COLO829 (cell line): ENCODE data around the gene DLGAP3.

Experiments used
- DNase-seq: peaks from one replicate; pipeline ENCODE4 v3.0.0; 2012; ENCODE audit warnings: low spot score

DLGAP3 gene

GRCh38 chr1:34928066-34928696 lies 1.3 kb downstream of the DLGAP3 start:
- DNase-seq = no peak

GRCh38 chr1:34927316-34927715 lies 2.1 kb downstream of the DLGAP3 start:
- DNase-seq = no peak

- no peak for DNase-seq
Measured at GRCh38 chr1:34926894-34927293, 2.6 kb downstream of the DLGAP3 start.

- DNase-seq = no peak
Measured at GRCh38 chr1:34926156-34926555, 3.3 kb downstream of the DLGAP3 start.

- DNase-seq = no peak
Measured at GRCh38 chr1:34925730-34926129, 3.7 kb downstream of the DLGAP3 start.

GRCh38 chr1:34924759-34925555 lies 4.5 kb downstream of the DLGAP3 start:
- DNase-seq = peak; percentile 80

GRCh38 chr1:34923490-34923889 lies 6.0 kb downstream of the DLGAP3 start:
- no peak for DNase-seq

GRCh38 chr1:34918977-34919561 lies 10.4 kb downstream of the DLGAP3 start:
- no peak for DNase-seq

- DNase-seq = no peak
Measured at GRCh38 chr1:34918386-34918976, 11.0 kb downstream of the DLGAP3 start.

- DNase-seq = no peak
Measured at GRCh38 chr1:34917017-34917416, 12.4 kb downstream of the DLGAP3 start.

- no peak for DNase-seq
Measured at GRCh38 chr1:34916104-34916503, 13.3 kb downstream of the DLGAP3 start.

- no peak for DNase-seq
Measured at GRCh38 chr1:34915521-34915920, 13.9 kb downstream of the DLGAP3 start.

GRCh38 chr1:34914958-34915357 lies 14.5 kb downstream of the DLGAP3 start:
- no peak for DNase-seq

- DNase-seq = no peak
Measured at GRCh38 chr1:34911465-34911864, 18.0 kb downstream of the DLGAP3 start.

- no peak for DNase-seq
Measured at GRCh38 chr1:34910425-34910824, 19.0 kb downstream of the DLGAP3 start.

GRCh38 chr1:34908369-34908768 lies 21.1 kb downstream of the DLGAP3 start:
- DNase-seq = no peak

- no peak for DNase-seq
Measured at GRCh38 chr1:34907487-34908090, 21.9 kb downstream of the DLGAP3 start.

- DNase-seq = no peak
Measured at GRCh38 chr1:34906756-34907155, 22.7 kb downstream of the DLGAP3 start.

GRCh38 chr1:34906222-34906621 lies 23.2 kb downstream of the DLGAP3 start:
- no peak for DNase-seq

GRCh38 chr1:34905098-34905459 lies 24.4 kb downstream of the DLGAP3 start:
- DNase-seq = no peak

GRCh38 chr1:34904236-34905097 lies 25.0 kb downstream of the DLGAP3 start:
- peak; percentile 16 for DNase-seq

- DNase-seq = no peak
Measured at GRCh38 chr1:34901919-34902318, 27.5 kb downstream of the DLGAP3 start.
